ENCODE measurements around the gene TMEM89.

The TMEM89 gene, protein sequence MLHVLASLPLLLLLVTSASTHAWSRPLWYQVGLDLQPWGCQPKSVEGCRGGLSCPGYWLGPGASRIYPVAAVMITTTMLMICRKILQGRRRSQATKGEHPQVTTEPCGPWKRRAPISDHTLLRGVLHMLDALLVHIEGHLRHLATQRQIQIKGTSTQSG

DNA sequence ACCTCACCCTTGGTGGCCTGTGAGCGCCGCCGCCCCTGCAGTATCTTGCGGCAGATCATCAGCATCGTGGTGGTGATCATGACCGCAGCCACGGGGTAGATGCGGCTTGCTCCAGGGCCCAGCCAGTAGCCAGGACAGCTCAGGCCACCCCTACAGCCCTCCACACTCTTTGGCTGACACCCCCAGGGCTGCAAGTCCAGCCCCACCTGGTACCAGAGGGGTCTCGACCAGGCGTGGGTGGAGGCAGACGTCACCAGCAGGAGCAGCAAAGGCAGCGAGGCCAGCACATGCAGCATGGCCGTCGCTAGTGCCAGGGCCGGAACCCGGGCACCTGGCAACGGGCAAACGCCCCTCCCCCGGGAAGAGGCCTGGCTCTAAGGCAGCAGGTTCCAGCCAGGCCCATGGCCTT, at the start of gene TMEM89:
Gene TMEM89 (minus strand): TSS at position 309 of the 409 bp plus-strand sequence. CDS start 13 bp downstream, at position 296.
- no peak for DNase-seq

DNA sequence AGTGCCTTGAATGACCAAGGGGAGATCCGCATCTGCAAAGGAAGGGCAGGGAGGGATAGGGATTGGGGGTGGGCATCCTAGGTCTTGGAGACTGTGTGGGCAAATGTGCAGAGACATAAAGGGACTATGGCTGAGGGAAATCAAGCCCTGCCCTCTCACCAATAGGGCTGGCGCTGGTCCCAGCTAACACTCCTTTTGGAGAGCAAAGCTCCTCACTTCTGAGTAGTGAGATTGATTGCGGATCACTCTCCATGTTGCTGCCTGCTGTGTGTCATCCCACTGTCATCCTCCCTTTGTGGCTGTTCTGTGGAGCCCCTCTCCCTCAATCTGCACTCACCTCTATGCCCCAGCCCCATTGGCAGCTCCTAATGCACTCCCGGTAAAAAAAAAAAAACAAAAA, 43.4 kb upstream of the TMEM89 start:
- DNase-seq = no peak

DNA sequence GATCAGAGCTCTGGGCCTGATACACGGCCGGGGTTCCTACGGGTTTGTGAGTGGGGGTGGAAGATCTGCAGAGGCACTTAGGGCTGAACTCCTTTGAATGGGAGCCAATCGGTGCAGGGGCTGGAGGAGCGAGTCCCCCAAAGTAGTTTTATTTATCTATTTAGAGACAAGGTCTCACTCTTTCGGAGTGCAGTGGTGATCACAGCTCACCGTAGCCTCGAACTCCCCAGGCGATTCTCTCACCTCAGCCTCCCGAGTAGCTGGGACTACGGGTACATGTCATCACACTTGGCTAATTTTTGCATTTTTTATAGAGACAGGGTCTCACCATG, 42.7 kb upstream of the TMEM89 start:
- no peak for DNase-seq

DNA sequence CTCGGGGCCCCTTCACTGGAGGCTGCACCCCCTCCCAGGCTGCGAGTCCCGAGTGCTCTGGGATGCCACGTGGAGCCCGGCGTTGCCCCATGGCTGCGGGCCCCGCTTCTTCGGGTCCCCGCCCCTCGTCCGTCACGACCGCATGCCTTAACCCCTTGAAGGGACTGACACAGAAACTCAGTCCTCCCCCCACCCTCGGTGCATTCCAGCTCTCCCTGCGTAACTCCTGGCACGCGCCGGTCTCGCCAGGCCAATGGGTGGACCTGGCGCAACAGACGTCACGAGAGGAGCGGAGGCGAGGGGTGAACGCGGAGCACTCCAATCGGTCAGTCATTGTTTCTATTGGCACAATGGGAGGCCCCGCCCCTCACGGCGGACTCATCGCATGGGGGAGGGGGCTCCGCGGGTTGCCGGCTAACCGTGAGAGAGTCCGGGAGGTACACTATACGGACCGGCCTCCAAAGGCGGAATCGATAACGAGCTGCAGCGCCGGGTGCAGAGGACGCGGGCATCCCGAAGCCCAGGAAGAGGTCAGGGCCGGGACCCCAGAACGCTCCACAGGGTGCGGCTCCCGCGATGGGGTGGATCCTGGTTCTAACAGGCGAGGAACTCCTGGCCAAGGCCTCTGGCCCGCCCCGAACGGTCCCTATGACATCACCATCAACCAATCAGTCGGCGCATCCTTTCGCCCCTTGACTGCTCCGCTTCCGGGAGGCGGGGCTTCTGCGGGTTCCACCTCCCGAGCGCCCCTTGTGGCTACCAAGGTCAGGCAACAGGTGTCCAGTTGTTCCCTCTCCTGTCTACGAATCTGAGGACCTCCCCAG, 42.1 kb upstream of the TMEM89 start:
- DNase-seq = peak; percentile 83

DNA sequence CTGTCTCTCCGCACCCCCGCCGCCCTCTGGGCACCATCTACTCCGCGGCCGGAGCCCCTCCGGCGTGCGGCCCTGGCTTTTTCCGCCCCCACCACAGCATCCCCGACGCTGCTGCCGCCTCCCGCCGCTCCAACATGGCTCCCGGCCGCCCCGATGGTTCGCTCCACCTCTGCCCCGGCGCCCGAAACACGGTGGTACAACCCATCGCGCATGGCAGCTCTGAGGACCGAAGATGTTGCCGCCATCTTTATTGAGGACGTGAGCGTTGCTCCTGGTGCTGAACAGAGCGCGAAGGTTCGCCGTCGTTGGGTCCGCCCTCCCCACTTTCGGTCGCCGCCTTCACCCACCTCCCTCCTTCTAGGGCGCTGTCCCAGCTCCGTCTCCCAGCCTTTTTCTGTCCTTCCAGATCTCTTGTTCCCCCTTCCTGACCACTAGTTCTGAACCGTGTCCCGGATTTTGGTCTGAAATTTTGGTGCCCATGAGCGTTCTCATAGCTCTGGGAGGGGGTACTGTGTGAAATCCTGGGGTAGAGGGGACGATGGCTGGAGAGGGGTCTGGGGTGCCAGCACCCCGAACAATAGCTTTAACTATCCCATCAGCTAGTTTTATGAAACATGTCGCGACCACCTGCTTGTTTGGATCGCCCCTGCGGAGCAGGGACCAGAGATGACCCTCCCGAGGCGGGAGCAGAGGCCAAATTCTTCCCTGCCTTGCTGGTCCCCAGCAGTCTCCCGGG, 41.4 kb upstream of the TMEM89 start, which contains the start of gene CELSR3:
Gene CELSR3 (minus strand): TSS at position 134 of the 736 bp plus-strand sequence. CDS start 252 bp downstream, outside the sequence.
- peak; percentile 54 for DNase-seq

DNA sequence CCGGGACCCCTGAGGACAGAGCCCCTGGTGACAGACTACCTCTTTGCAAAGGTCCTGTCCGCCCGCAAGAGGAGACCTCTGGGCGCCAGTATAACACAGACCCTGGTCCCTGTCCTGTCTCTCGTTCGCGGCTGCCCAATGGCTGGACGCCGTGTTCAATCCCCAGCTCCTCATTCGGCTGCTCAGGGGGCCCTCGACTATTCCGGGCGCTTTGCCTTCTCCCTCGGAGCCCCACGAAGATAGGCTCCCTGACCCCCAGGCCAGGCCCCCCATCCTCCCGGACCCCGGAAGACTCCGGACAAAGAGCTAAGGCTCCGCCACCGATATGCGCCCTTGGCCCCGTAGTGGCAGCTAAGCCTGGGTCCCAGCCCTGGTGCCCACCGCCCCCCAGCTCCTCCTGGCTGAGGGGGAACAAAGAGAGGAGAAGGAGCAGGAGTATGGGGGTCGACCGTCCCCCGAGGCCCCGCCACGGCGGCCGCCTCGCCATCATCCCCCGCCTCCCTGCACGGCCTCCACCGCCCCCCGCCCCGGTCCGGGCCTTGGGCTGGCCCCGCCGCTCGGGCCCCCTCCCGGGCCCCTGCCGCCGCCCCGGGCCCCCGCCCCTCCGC, 40.7 kb upstream of the TMEM89 start:
- no peak for DNase-seq

DNA sequence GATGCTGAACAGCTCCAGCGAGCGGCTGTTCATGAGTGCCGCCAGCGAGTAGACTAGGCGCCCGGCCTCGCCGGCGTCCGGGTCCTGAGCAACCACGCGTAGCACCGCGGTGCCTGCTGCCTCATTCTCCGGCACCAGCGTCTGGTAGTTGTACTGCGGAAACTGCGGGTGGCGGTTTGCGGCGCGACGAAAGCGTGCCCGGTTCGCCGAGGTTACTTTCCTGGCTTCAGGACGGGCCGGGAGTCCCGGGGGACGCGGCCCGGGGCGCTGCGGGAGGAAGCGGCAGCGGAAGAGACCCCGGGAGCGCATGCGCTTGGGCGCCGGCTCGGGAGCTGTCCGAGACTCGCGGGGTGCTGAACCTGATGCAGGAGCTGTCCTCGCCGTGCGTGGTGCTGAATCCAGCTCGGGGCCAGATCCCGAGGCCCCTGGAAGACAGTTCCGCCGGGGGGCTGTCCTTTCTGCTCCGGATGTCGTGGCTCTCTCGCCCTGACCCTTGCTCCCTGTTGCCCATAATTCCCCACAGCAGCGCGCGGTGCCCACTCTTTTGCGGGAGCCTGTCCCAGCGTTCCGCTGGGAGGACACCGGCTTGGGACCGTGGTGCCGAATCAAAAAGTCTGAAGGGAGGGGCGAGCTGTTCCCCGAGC, 40.1 kb upstream of the TMEM89 start:
- peak; percentile 82 for DNase-seq

DNA sequence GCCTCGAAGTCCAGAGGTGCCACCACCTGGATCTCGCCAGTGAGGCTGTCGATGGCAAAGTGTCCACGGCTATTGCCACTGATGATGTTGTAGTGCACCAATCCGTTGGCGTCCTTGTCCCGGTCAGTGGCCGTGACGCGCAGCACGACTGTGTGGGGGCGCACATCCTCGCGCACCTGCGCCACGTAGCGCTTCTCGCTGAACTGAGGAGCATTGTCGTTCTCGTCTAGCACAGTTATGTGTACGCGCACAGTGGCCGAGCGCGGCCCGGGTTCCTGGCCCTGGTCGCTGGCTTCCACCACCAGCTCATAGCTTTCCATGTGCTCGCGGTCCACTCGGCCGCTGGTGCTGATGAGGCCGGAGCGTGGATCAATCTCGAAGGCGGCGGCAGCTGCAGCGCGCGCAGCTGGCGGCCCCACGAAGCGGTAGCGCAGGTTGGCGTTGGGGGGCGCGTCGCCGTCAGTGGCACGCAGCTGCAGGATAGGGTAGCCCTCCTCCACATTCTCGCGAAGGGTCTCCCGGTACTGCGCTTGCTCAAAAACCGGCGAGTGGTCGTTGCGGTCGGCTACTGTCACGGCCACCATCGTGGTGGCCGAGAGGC, 39.3 kb upstream of the TMEM89 start:
- DNase-seq = no peak

DNA sequence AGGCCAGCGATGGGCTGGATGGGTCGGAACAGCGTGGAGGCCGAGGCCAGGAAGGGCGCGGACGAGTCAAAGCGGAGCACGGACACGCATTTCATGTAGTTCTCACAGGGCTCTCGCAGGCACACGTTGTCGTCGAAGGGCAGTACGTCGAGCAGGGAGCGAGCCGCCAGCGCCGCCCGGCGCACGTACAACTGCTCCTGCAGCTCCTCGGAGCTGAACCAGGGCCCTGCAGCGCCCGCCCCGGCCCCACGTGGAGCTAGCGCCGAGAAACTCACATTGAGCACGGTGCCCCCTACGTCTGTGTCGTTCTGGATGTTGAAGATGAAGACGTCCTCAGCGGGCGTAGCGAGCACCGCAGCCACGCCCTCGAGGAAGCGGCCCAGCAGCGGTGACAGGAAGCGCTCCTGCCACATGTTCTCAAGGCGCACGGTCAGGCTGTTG, 35.3 kb upstream of the TMEM89 start:
- DNase-seq = no peak

DNA sequence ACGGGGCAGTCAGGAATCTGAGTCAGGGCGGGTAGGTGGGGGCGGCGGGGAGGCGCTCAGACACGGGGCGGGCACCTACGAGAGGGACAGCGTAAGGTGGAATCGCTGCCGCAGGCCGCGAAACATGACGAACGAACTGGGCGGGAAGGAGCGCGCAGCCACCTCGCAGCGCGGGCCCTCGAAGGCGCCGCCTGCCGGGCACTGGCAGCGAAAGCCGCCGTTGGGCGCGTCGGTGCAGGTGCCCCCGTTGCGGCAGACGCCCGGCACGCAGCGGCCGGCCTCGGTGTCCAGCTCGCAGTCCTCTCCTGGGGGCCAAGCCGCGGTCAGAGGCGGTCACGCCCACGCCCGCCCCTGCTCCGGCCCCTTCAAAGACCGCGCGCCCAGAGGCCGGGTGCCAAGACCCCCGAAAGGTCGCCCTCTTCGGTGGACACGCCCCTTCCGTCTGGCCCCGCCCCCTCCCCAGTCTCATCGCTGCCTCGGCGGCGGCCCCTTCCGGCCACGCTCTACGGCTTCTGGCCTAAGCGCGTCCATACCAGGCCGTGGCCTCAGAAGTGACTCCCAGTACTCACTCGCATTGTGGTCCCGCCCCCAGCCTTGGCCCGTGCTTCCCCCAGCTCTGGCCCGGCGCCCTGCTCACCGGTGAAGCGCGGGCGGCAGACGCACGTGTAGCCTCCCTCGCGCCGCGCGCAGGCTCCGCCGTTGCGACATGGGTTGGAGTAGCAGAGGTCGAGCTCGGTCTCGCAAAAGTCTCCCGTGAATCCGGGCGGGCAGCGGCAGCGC, 34.7 kb upstream of the TMEM89 start:
- peak; percentile 91 for DNase-seq

DNA sequence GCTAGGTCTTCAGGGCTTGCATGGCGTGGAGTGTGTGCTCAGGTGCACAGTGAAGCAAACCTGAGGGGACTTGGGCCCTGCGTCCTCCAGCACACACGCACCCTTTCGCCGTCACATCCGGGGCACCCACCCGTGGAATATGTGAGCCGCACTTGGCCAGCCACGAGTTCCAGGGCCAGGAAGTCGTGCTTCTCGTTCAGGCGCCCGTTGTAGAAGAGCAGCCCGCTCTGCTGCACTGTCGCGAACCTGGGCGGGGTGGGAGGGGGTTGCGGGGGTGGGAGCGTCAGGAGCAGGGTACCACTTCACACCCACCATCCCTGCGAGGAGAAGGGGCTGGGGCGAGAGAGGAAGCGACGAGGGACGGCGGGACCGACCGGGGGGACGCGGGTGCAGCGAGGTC, 34.0 kb upstream of the TMEM89 start:
- DNase-seq = no peak

DNA sequence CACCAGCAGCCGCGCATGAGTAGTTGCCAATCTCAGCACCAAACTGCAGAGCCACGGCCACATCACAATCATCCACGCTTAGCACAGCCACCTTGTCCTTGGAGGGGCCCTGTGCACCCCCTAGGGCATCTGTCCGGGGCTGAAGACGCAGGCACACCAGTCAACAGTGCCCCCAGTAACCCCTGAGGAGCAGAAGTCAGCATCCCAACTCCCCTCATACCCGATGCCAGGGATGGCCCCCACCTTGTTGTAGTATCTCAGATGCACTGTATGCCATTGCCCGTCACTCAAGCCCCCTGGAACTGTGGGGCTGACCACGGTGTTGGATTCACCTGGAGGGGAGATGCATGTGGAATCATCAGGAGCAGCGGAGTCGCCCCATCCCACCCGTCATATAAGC, 33.5 kb upstream of the TMEM89 start:
- DNase-seq = no peak

DNA sequence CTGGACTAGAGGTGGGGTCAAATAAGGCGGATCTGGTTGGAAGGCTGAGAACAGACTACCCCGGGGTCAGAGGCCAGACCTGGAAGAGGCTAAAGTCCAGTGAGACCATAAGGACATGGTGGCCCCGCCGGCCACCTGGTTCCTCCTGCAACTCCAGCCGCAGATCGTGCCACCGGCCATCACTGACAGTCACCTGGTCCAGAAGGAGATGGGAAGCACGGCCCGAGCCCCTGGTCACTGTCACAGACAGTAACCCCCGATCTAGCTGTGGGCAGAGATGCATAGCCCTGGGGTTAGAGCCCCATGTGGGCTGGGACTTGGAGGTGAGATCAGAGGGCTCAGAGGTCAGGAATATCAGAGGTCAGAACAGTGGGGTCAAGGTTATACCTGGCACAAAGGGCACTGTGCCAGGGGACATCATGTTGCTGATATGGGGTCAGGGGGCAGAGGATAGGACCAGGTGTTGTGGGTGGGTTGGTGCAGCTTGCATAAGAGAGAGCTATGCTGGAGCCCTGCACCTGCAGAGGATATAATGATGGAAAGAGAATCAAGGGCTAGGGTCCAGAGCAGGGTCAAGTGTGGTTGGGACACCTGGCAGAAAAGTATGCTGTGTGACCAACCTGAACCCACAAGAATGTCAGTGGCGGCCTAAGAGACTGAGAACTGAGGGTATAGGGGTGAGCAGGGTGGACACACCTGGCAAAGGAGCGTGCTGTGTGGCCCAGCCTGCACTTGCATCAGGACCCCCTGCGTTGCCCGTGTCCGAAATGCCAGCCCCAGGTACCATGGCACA, 31.6 kb upstream of the TMEM89 start:
- no peak for DNase-seq

DNA sequence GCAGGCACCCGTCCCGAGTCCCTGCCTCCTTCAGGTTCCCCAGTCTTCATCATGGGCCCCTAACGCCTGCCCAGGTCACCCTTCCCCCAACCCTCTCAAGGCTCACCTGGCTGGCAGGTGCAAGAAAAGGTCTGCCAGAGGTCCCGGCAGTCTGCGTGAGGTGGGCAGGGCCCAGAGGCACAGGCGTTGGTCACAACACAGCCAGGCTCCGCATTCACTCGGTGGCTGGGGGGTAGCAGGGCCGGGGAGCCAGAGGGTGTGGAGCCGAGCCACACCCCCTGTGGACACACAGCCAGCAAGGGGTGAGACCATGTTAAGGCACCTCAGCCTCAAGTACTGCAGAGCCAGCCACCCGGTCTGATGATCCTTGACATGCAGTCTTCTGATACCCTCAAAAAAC, 30.2 kb upstream of the TMEM89 start:
- DNase-seq = no peak

DNA sequence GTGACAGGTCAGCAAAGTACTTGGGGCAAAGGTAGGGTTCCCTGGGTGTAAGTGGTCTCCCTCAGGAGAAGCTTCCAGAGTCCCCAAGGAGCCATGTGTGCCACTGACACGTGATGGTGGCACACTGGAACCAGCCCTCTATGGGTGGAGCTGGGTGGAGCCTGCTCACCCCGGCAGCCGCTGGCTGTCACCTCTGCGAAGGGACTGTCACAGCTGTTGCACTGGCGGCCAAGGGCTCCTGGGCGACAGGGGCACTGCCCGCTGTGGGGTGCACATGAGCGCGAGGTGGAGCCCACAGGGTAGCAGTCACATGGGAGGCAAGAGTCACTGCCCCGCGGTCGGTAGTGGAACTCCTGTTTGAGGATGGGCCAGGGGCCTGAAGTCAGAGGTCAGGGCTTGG, 29.2 kb upstream of the TMEM89 start:
- DNase-seq = no peak

DNA sequence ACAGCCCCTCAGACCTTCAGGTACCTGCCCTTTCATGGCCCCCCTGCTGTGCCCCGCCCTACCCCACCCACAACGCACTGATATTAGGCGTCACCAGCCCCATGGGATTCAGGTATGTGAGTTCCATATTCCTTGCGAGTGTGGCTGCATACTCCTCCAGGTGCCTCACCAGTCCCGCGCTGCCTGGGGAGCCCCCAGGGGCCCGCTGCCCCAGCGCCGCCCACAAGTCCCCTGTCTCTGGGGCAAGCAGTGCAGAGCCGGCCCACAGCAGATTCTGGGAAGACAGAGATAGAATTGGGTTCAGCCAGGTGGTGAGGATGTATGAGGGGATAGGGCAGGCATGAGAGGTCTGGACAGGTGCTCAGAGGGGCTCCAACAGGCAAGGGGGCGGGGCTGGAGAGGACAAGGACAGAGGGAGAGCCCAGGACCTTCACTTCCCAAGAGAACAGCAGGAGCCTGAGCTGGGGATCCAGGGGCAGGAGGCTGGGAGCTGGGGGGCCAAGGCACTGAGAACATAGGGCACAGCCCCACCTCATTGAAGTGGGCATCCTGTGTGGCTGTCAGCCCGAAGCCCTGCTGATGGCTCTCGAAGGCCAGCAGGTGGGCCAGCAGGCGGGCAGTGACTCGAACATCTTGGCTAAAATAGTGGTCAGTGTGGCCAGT, 26.8 kb upstream of the TMEM89 start:
- DNase-seq = no peak

DNA sequence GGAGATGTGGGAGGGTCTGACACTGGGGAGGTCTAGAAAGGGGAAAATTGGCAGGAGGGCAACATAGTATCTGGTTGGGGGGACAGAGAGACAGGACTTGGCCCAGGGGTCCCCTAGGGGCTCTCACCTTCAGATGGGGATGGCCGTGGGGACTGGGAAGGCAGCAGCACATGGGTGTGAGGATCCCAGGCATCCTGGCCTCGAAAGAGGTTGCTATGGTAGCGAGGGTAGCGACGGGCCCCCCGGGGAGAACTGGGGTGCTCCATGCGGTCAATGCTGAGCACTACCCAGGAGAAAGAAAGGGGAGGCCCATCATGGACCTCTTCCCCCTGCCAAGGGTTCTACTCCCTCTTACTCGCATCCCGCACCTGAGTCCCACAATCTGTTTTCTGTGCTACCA, 26.1 kb upstream of the TMEM89 start:
- no peak for DNase-seq

DNA sequence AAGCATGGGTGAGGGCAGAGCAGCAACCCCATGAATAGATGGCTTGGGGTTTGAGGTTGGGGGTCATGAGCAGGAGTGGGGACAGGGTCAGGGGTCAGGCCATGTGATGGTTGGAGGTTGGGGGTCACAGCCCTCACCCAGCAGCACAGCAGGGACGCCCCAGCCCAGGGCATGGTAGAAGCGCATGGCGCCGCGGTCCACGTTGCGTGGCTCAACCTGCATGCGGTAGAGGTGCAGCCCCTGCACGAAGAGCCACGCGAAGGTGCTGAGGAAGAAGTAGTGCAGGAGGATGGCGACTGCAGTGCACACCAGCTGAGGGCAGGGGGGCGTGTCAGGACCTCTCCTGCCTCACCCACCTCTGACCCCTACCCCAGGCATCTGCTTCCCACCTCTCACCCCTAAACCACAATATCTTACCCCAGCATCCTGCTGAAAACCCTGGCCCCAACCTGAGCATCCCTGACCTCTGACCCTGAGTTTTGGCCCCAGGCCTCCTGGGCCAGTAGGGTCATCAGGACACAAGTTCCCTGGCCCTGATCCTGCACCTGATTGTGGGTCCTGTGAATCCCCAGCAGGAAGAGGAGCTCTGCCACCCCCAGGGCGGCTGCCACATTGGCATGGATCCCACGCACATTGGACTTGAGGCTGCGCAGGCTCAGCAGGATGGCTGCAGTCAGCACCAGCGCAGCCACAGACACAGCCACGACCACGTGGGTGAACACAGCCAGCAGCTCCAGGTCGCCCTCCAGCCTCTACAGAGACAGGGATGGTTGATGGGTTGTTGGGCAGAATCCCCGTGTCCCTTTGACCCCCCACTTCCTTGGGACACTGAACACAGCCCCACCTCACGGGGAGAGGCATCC, 23.6 kb upstream of the TMEM89 start:
- no peak for DNase-seq

DNA sequence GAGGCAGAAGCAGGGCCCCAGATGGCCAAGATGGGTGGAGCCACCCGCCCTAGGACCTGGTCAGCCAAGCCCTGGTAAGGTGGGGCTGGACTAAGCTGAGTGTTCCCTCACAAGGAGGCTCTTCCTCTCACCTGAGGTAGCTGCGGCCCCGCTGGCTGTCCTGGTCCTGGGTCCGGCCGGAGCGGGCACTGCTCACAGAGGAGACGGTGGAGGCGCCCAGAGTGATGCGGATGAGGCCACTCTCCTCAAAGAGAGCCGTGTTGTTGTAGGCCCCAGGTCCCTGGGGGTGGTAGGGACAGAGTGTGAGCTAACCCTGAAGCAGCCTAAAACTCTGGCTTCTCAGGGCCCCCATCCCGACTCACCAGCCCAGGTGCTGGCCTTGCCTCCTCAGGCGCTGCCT, 21.0 kb upstream of the TMEM89 start:
- no peak for DNase-seq

Data from activated T-cell treated with anti-CD3 and anti-CD28 coated beads, Interleukin-2, amount 50 U/mL, for 1 hour (primary cell).